MCF 10A (cell line): Measurements from ENCODE around the gene ADK. TPM values are rescaled to one million over a fixed set of nuclear protein-coding genes. Genes with fewer than 3 reads are reported as not detected.
"Not testable (repeated sequence)": the region's sequence is repeated elsewhere in the genome, so short reads cannot be mapped to it uniquely, and the experiment has no call there.

ENCODE experiments used
- BruUV-seq: library from RNA; stranded (reverse); fragments of 400-500 nt; replicated peaks from 2 replicates; lab custom pipeline; 2021; lab: Mats Ljungman, UMichigan
- CTCF ChIA-PET: fragments of 300-600 bp; sonication (Branson Sonifier 250); formaldehyde crosslinking; extraction: SDS; loops from one replicate; lab custom pipeline; 2021; ENCODE audit warnings: antibody characterized with exemption, inconsistent platforms; lab: Yijun Ruan, JAX
- POLR2A ChIA-PET: fragments of 300-600, 350-650 bp; sonication (Branson Sonifier 250); formaldehyde crosslinking; extraction: SDS; loops from one replicate; lab custom pipeline; 2020; ENCODE audit warnings: antibody characterized with exemption, inconsistent platforms; lab: Yijun Ruan, JAX
- DNase-seq: peaks from one replicate; pipeline ENCODE4 v3.0.0-alpha.2; 2018; ENCODE audit not compliant: unreplicated experiment
- H3K27ac Mint-ChIP-seq: one replicate; pipeline ENCODE4 v1.8.0; 2022; ENCODE audit warnings: mild to moderate bottlenecking, low read depth, mixed read lengths; ENCODE audit not compliant: unreplicated experiment
- H3K27me3 Mint-ChIP-seq: one replicate; pipeline ENCODE4 v1.8.0; 2022; ENCODE audit warnings: mixed read lengths; ENCODE audit not compliant: insufficient read depth, unreplicated experiment
- H3K36me3 Mint-ChIP-seq: one replicate; pipeline ENCODE4 v1.8.0; 2022; ENCODE audit warnings: mild to moderate bottlenecking, moderate library complexity, mixed read lengths; ENCODE audit not compliant: insufficient read depth, unreplicated experiment
- H3K4me1 Mint-ChIP-seq: one replicate; pipeline ENCODE4 v1.8.0; 2022; ENCODE audit warnings: mixed read lengths; ENCODE audit not compliant: insufficient read depth, unreplicated experiment
- H3K4me3 Mint-ChIP-seq: one replicate; pipeline ENCODE4 v1.8.0; 2022; ENCODE audit warnings: mild to moderate bottlenecking, moderate library complexity, mixed read lengths; ENCODE audit not compliant: unreplicated experiment
- H3K9me3 Mint-ChIP-seq: one replicate; pipeline ENCODE4 v1.8.0; 2022; ENCODE audit warnings: mixed read lengths; ENCODE audit not compliant: unreplicated experiment
- intact Hi-C: fragments of 100-400 bp; cut with micrococcal nuclease; formaldehyde crosslinking; loops from 2 replicates; pipeline ENCODE4 v1.14.1; 2022
- total RNA-seq: library from RNA; stranded (reverse); gene quantifications from 2 replicates; pipeline ENCODE4 v1.2.3, GENCODE V29; 2022
- TF ChIP-seq, protein P1 (sequence below): fragments of 200-600 bp; IDR thresholded peaks from one replicate; pipeline ENCODE4 v1.8.0; 2022; ENCODE audit warnings: antibody characterized with exemption, mild to moderate bottlenecking; ENCODE audit not compliant: unreplicated experiment

Gene ADK
- total RNA-seq, 1 experiment from 2014 or later = 98.6 TPM

GRCh38 chr10:74123081-74123480 is 27.9 kb upstream of the ADK start:
- Mint-ChIP-seq H3K27me3 (no peaks in the 10 kb centered on the region), H3K27ac (no peak overlapping the region), H3K4me3 (no peak overlapping the region), H3K9me3 (no peaks in the 10 kb centered on the region), H3K36me3 (peaks cover 80% of the 10 kb centered on the region), H3K4me1 (peaks cover 13% of the 10 kb centered on the region)
- no peak for DNase-seq
- intact Hi-C loops = no loop called here
- CTCF ChIA-PET = interaction anchor here (0.6 to 2.4 kb wide), 4 partner anchors 112 to 182 kb away, joined by 3 to 7 read pairs (median 5); no protein-coding TSS in a partner anchor
- BruUV-seq = TSS peak; percentile 25
- TF ChIP-seq, protein P1, sequence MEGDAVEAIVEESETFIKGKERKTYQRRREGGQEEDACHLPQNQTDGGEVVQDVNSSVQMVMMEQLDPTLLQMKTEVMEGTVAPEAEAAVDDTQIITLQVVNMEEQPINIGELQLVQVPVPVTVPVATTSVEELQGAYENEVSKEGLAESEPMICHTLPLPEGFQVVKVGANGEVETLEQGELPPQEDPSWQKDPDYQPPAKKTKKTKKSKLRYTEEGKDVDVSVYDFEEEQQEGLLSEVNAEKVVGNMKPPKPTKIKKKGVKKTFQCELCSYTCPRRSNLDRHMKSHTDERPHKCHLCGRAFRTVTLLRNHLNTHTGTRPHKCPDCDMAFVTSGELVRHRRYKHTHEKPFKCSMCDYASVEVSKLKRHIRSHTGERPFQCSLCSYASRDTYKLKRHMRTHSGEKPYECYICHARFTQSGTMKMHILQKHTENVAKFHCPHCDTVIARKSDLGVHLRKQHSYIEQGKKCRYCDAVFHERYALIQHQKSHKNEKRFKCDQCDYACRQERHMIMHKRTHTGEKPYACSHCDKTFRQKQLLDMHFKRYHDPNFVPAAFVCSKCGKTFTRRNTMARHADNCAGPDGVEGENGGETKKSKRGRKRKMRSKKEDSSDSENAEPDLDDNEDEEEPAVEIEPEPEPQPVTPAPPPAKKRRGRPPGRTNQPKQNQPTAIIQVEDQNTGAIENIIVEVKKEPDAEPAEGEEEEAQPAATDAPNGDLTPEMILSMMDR = no peak
- POLR2A ChIA-PET = interaction anchor here (0.6 to 2.1 kb wide), 4 partner anchors 15 to 156 kb away, joined by 3 to 10 read pairs (median 4); partner anchors contain the start of genes ADK and AP3M1

- Mint-ChIP-seq H3K36me3 (peaks cover 100% of the 10 kb centered on the region), H3K27me3 (no peaks in the 10 kb centered on the region), H3K9me3 (no peaks in the 10 kb centered on the region), H3K27ac (no peak overlapping the region), H3K4me1 (no peaks in the 10 kb centered on the region), H3K4me3 (no peak overlapping the region)
- ChIA-PET CTCF (no interaction called here), POLR2A (interaction anchor here (0.6 to 2.6 kb wide), 4 partner anchors 11 to 19 kb away, joined by 3 to 13 read pairs (median 4); partner anchors contain the start of genes ADK and AP3M1)
- no TSS peak for BruUV-seq
- no peak for DNase-seq
- intact Hi-C loops = no loop called here
- TF ChIP-seq, protein P1 = no peak
These were observed 16.8 kb upstream of the ADK start for GRCh38 chr10:74133923-74134820.

DNA sequence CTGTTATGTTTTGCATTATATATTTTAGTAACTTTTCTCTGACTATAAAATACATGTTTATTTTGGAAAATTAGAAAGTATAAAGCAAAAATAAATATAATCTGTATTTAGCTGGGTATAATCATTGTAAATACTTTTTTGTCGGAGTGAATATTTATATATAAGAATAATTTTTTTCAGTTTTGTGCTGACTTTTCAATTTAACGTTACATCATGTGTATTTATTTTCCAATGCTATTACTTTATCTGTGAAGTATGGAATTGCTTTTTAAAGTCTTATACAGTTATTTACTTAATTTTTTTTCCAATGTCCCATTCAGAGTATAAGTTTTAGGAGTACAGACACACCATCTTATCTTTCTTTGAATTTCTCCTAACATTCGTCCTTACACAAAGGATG is 15.6 kb upstream of the ADK start:
- ChIA-PET POLR2A (interaction anchor here (1.7 to 2.6 kb wide), 2 partner anchors 15 kb away, joined by 4 to 13 read pairs; partner anchors contain the start of genes ADK and AP3M1), CTCF (interaction anchor here (0.6 kb wide), 1 partner anchor 484 kb away, joined by 4 read pairs; no protein-coding TSS in a partner anchor)
- H3K4me3 Mint-ChIP-seq = no peak overlapping the region
- no peaks in the 10 kb centered on the region for H3K4me1 Mint-ChIP-seq
- BruUV-seq = no TSS peak
- TF ChIP-seq, protein P1 = no peak
- no peak for DNase-seq
- no peaks in the 10 kb centered on the region for H3K9me3 Mint-ChIP-seq
- intact Hi-C loops = no loop called here
- peak overlapping the region; percentile 21 for H3K27ac Mint-ChIP-seq
- H3K27me3 Mint-ChIP-seq = no peaks in the 10 kb centered on the region
- H3K36me3 Mint-ChIP-seq = peaks cover 91% of the 10 kb centered on the region

- Mint-ChIP-seq H3K27me3 (no peaks in the 10 kb centered on the region), H3K36me3 (peaks cover 73% of the 10 kb centered on the region), H3K4me1 (no peaks in the 10 kb centered on the region), H3K27ac (no peak overlapping the region), H3K4me3 (no peak overlapping the region), H3K9me3 (no peaks in the 10 kb centered on the region)
- TF ChIP-seq, protein P1 = no peak
- BruUV-seq = no TSS peak
- ChIA-PET POLR2A (interaction anchor here (0.9 to 3.0 kb wide), 4 partner anchors 12 to 40 kb away, joined by 3 to 12 read pairs (median 3); partner anchors contain the start of genes ADK and AP3M1), CTCF (interaction anchor here (0.7 kb wide), 1 partner anchor 197 kb away, joined by 3 read pairs; no protein-coding TSS in a partner anchor)
- DNase-seq = no peak
- intact Hi-C loops = no loop called here
These were observed 13.0 kb upstream of the ADK start for GRCh38 chr10:74137992-74138391.

DNA sequence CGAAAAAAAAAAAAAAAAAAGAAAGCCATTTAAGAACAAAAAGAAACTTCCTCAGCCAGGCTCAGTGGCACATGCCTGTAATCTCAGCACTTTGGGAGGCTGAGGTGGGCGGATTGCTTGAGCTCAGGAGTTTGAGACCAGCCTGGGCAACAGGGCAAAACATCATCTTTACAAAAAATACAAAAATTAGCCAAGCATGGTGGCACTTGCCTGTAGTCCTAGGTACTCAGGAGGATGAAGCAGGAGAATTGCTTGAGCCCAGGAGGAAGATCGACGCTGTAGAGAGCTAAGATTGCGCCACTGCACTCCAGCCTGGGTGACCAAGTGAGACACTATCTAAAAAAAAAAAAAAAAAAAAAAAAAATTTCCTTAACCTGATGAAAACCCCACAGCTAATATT is 12.4 kb upstream of the ADK start:
- intact Hi-C loops, H3K27ac Mint-ChIP-seq: not testable (repeated sequence)

More for the DNA sequence above, 12.4 kb upstream of the ADK start:
- H3K27me3 Mint-ChIP-seq, H3K4me3 Mint-ChIP-seq, BruUV-seq, H3K4me1 Mint-ChIP-seq, DNase-seq, H3K9me3 Mint-ChIP-seq: not testable (repeated sequence)
- ChIA-PET CTCF (interaction anchor here (0.6 to 0.9 kb wide), 6 partner anchors 25 to 376 kb away, joined by 3 to 4 read pairs (median 3); no protein-coding TSS in a partner anchor), POLR2A (interaction anchor here (1.4 to 3.0 kb wide), 2 partner anchors 12 to 15 kb away, joined by 3 to 12 read pairs; partner anchors contain the start of genes ADK and AP3M1)
- peaks cover 67% of the 10 kb centered on the region for H3K36me3 Mint-ChIP-seq
